NCI-H526 treated with DMSO at 0.1 percent for 48 hours (cell line): ENCODE results near the gene GPD1L.
"Not testable (repeated sequence)": the region's sequence is repeated elsewhere in the genome, so short reads cannot be mapped to it uniquely, and the experiment has no call there.

Experiments used
- DNase-seq: peaks from one replicate; lab custom pipeline; 2025; lab: John Stamatoyannopoulos, UW

Gene GPD1L

GRCh38 chr3:32106132-32106928 is at the start of gene GPD1L:
GPD1L (plus strand) TSS chr3:32106620; CDS start chr3:32106712, 92 bp downstream.
- peak; percentile 89 for DNase-seq

GRCh38 chr3:32058465-32058864 is 48.0 kb upstream of the GPD1L start:
- DNase-seq, result not testable (repeated sequence)

- DNase-seq, result no peak
These were observed 43.4 kb upstream of the GPD1L start for GRCh38 chr3:32062950-32063582.

- DNase-seq, result no peak
These were observed 39.7 kb upstream of the GPD1L start for GRCh38 chr3:32066686-32067085.

GRCh38 chr3:32074194-32074593 is 32.2 kb upstream of the GPD1L start:
- not testable (repeated sequence) for DNase-seq

GRCh38 chr3:32076566-32076965 is 29.9 kb upstream of the GPD1L start:
- no peak for DNase-seq

GRCh38 chr3:32077260-32078084 is 28.9 kb upstream of the GPD1L start:
- DNase-seq, result peak; percentile 43

- DNase-seq, result no peak
These were observed 28.3 kb upstream of the GPD1L start for GRCh38 chr3:32078085-32078634.

GRCh38 chr3:32078864-32079263 is 27.6 kb upstream of the GPD1L start:
- DNase-seq, result no peak

GRCh38 chr3:32082721-32083120 is 23.7 kb upstream of the GPD1L start:
- no peak for DNase-seq

GRCh38 chr3:32083702-32084270 is 22.6 kb upstream of the GPD1L start:
- DNase-seq, result no peak

- DNase-seq, result no peak
These were observed 21.6 kb upstream of the GPD1L start for GRCh38 chr3:32084870-32085269.

- DNase-seq, result no peak
These were observed 20.0 kb upstream of the GPD1L start for GRCh38 chr3:32086464-32086863.

- no peak for DNase-seq
These were observed 16.9 kb upstream of the GPD1L start for GRCh38 chr3:32089476-32089875.

- no peak for DNase-seq
These were observed 13.2 kb upstream of the GPD1L start for GRCh38 chr3:32093204-32093603.

GRCh38 chr3:32095431-32095830 is 11.0 kb upstream of the GPD1L start:
- no peak for DNase-seq

GRCh38 chr3:32097768-32098167 is 8.7 kb upstream of the GPD1L start:
- DNase-seq, result no peak

GRCh38 chr3:32098528-32098927 is 7.9 kb upstream of the GPD1L start:
- no peak for DNase-seq

- DNase-seq, result no peak
These were observed 6.0 kb upstream of the GPD1L start for GRCh38 chr3:32100465-32100864.

- no peak for DNase-seq
These were observed 4.1 kb upstream of the GPD1L start for GRCh38 chr3:32102289-32102688.

- no peak for DNase-seq
These were observed 1.9 kb upstream of the GPD1L start for GRCh38 chr3:32104492-32104891.
